Panc1 (cell line): ENCODE measurements around the gene CACNA1I. TPM values are rescaled to one million over a fixed set of nuclear protein-coding genes. Genes with fewer than 3 reads are reported as not detected.

Source experiments
- ATAC-seq: fragments of 200-7000 bp; cut with Tn5 transposase; 2 replicates; pipeline ENCODE4 v1.9.1; 2020; ENCODE audit warnings: mild to moderate bottlenecking, moderate library complexity
- BruUV-seq: library from RNA; stranded (reverse); fragments of 400-500 nt; replicated peaks from 2 replicates; lab custom pipeline; 2021; lab: Mats Ljungman, UMichigan
- CTCF ChIA-PET: fragments of 300-600 bp; sonication (Branson Sonifier 250); formaldehyde crosslinking; loops from one replicate; lab custom pipeline; 2022; ENCODE audit warnings: antibody characterized with exemption; lab: Charles Lee
- POLR2A ChIA-PET: fragments of 300-600 bp; sonication (Branson Sonifier 250); formaldehyde crosslinking; loops from one replicate; lab custom pipeline; 2022; ENCODE audit warnings: antibody characterized with exemption; lab: Charles Lee
- DNase-seq: peaks from one replicate; pipeline ENCODE4 v3.0.0-alpha.2; 2010; ENCODE audit warnings: low read depth, low spot score
- H3K27ac ChIP-seq: 2 replicates; pipeline ENCODE4 v1.5.1; 2011; ENCODE audit warnings: mild to moderate bottlenecking, low read length, inconsistent platforms
- H3K27me3 ChIP-seq: fragments of 200-500 bp; sonication (Bioruptor generic); 2 replicates; pipeline ENCODE4 v1.6.0; 2014; ENCODE audit warnings: low read length, inconsistent platforms; ENCODE audit not compliant: control insufficient read depth, insufficient read depth
- H3K36me3 ChIP-seq: fragments of 200-500 bp; sonication (Bioruptor generic); 2 replicates; pipeline ENCODE4 v1.5.1; 2014; ENCODE audit warnings: inconsistent platforms, mild to moderate bottlenecking, low read length, moderate library complexity; ENCODE audit not compliant: control insufficient read depth, insufficient read depth
- H3K4me1 ChIP-seq: 2 replicates; pipeline ENCODE4 v1.5.1; 2011; ENCODE audit warnings: inconsistent platforms, mild to moderate bottlenecking, low read length, moderate library complexity; ENCODE audit not compliant: control insufficient read depth, insufficient read depth
- H3K4me3 ChIP-seq, 2 experiments: 2 replicates each; pipeline ENCODE4 v1.5.1; 2011 to 2012; ENCODE audit warnings: low read depth in 2 of 2, low read length in 2 of 2, mild to moderate bottlenecking in 2 of 2, inconsistent platforms in 1 of 2, moderate library complexity in 1 of 2
- H3K9me3 ChIP-seq: fragments of 200-500 bp; sonication (Bioruptor generic); 2 replicates; pipeline ENCODE4 v1.5.1; 2014; ENCODE audit warnings: low read depth, mild to moderate bottlenecking, inconsistent platforms, low read length, moderate library complexity; ENCODE audit not compliant: control insufficient read depth, insufficient read depth
- POLR2AphosphoS5 ChIP-seq: IDR thresholded peaks from 2 replicates; pipeline ENCODE4 v1.6.1; 2012; ENCODE audit warnings: mild to moderate bottlenecking, low read depth, low read length, moderate library complexity
- SIN3A ChIP-seq: IDR thresholded peaks from 2 replicates; pipeline ENCODE4 v1.6.1; 2012; ENCODE audit warnings: low read depth, mild to moderate bottlenecking, low read length, moderate library complexity, borderline replicate concordance; ENCODE audit not compliant: insufficient read depth
- TCF7L2 ChIP-seq: IDR thresholded peaks from 2 replicates; pipeline ENCODE4 v1.6.1; 2011; ENCODE audit warnings: mild to moderate bottlenecking, low read depth, low read length, inconsistent platforms
- in situ Hi-C: cut with HindIII; loops from 2 replicates; pipeline ENCODE4 v1.10.0; 2016; ENCODE audit warnings: low sequenced_read_pairs, low pct_unique_long_range_greater_than_20kb
- intact Hi-C: fragments of 100-400 bp; cut with micrococcal nuclease; formaldehyde crosslinking; loops from one replicate; pipeline ENCODE4 v1.10.0; 2022; ENCODE audit not compliant: unreplicated experiment
- total RNA-seq: library from RNA; stranded (reverse); gene quantifications from one replicate; pipeline ENCODE4 v1.2.1, GENCODE V29; 2021; ENCODE audit not compliant: unreplicated experiment
- TF ChIP-seq, protein P1 (sequence below): fragments of 450-650 bp; IDR thresholded peaks from 2 replicates; pipeline ENCODE4 v1.5.1; 2017; ENCODE audit warnings: mild to moderate bottlenecking
- TF ChIP-seq, protein P2 (sequence below), 2 experiments: IDR thresholded peaks; 2 replicates each; pipeline ENCODE4 v1.6.1; 2011 to 2012; ENCODE audit warnings: low read depth in 2 of 2, control low read depth in 1 of 2, low read length in 1 of 2, mild to moderate bottlenecking in 1 of 2, moderate library complexity in 1 of 2; ENCODE audit not compliant: insufficient read depth in 1 of 2

The CACNA1I gene
- total RNA-seq, 1 experiment from 2014 or later: 0.23 TPM

DNA sequence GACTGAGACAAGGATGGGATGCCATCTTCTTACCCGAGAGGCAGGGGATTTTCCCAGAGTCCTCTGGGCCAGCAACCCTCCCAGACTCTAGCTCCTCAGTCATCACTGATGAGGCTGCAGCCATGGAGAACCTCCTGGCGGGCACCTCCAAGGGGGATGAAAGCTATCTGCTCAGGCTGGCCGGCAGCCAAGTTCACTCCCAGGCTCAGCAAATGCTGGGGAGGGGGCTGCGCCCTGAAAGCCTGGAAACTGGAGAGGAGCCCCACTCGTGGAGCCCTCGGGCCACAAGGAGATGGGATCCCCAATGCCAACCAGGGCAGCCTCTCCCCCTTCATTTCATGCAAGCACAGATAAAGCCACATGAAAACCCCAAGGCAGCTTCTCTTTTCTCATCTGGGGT, 75.0 kb downstream of the CACNA1I start:
- ChIA-PET CTCF (interaction anchor here (1.2 kb wide), 1 partner anchor 379 kb away, joined by 3 read pairs; no protein-coding TSS in a partner anchor), POLR2A (no interaction called here)
- H3K27ac ChIP-seq: no peak overlapping the region
- in situ Hi-C loops (no loop called here), intact Hi-C loops (no loop called here)
- H3K9me3 ChIP-seq: no peaks in the 10 kb centered on the region
- H3K4me1 ChIP-seq: no peaks in the 10 kb centered on the region
- BruUV-seq: no TSS peak
- TF ChIP-seq POLR2AphosphoS5 (no peak), TCF7L2 (no peak), SIN3A (no peak)
- TF ChIP-seq, protein P1, sequence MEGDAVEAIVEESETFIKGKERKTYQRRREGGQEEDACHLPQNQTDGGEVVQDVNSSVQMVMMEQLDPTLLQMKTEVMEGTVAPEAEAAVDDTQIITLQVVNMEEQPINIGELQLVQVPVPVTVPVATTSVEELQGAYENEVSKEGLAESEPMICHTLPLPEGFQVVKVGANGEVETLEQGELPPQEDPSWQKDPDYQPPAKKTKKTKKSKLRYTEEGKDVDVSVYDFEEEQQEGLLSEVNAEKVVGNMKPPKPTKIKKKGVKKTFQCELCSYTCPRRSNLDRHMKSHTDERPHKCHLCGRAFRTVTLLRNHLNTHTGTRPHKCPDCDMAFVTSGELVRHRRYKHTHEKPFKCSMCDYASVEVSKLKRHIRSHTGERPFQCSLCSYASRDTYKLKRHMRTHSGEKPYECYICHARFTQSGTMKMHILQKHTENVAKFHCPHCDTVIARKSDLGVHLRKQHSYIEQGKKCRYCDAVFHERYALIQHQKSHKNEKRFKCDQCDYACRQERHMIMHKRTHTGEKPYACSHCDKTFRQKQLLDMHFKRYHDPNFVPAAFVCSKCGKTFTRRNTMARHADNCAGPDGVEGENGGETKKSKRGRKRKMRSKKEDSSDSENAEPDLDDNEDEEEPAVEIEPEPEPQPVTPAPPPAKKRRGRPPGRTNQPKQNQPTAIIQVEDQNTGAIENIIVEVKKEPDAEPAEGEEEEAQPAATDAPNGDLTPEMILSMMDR: no peak
- TF ChIP-seq, protein P2, sequence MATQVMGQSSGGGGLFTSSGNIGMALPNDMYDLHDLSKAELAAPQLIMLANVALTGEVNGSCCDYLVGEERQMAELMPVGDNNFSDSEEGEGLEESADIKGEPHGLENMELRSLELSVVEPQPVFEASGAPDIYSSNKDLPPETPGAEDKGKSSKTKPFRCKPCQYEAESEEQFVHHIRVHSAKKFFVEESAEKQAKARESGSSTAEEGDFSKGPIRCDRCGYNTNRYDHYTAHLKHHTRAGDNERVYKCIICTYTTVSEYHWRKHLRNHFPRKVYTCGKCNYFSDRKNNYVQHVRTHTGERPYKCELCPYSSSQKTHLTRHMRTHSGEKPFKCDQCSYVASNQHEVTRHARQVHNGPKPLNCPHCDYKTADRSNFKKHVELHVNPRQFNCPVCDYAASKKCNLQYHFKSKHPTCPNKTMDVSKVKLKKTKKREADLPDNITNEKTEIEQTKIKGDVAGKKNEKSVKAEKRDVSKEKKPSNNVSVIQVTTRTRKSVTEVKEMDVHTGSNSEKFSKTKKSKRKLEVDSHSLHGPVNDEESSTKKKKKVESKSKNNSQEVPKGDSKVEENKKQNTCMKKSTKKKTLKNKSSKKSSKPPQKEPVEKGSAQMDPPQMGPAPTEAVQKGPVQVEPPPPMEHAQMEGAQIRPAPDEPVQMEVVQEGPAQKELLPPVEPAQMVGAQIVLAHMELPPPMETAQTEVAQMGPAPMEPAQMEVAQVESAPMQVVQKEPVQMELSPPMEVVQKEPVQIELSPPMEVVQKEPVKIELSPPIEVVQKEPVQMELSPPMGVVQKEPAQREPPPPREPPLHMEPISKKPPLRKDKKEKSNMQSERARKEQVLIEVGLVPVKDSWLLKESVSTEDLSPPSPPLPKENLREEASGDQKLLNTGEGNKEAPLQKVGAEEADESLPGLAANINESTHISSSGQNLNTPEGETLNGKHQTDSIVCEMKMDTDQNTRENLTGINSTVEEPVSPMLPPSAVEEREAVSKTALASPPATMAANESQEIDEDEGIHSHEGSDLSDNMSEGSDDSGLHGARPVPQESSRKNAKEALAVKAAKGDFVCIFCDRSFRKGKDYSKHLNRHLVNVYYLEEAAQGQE (IDR thresholded peaks at IDR 0.05; ENCODE audit: insufficient read depth in 1 of 2, low read depth in 2 of 2, low read length in 1 of 2): no peak
- no peak for DNase-seq
- no peaks in the 10 kb centered on the region for H3K27me3 ChIP-seq
- no peak for ATAC-seq
- H3K4me3 ChIP-seq: no peak overlapping the region
- no peaks in the 10 kb centered on the region for H3K36me3 ChIP-seq

GRCh38 chr22:39646398-39647063, 76.0 kb downstream of the CACNA1I start:
- no TSS peak for BruUV-seq
- TF ChIP-seq POLR2AphosphoS5 (no peak), SIN3A (no peak), TCF7L2 (no peak)
- TF ChIP-seq, protein P1: no peak
- TF ChIP-seq, protein P2 (IDR thresholded peaks at IDR 0.05; ENCODE audit: insufficient read depth in 1 of 2, low read depth in 2 of 2, low read length in 1 of 2): no peak
- ATAC-seq (no peak), DNase-seq (no peak)
- no peaks in the 10 kb centered on the region for H3K4me1 ChIP-seq
- intact Hi-C loops (no loop called here), in situ Hi-C loops (no loop called here)
- H3K27ac ChIP-seq: no peak overlapping the region
- no peaks in the 10 kb centered on the region for H3K36me3 ChIP-seq
- POLR2A ChIA-PET: no interaction called here
- H3K27me3 ChIP-seq: no peaks in the 10 kb centered on the region
- CTCF ChIA-PET: interaction anchor here (1.2 kb wide), 1 partner anchor 378 kb away, joined by 3 read pairs; no protein-coding TSS in a partner anchor
- H3K4me3 ChIP-seq: no peak overlapping the region
- no peaks in the 10 kb centered on the region for H3K9me3 ChIP-seq
